Kidney (tissue), 14 donors: Measurements from ENCODE around the gene ZNF831. TPM values are rescaled to one million over a fixed set of nuclear protein-coding genes. Genes with fewer than 3 reads are reported as not detected.

Experiments
- DNase-seq, 5 donors: peaks; one replicate each; pipeline ENCODE4 v3.0.0-alpha.2; 2013 to 2020
- FAIRE-seq: peaks from 2 replicates; lab custom pipeline; 2012; peaks lifted over from hg19 to GRCh38; lab: Jason Lieb, UNC
- H3K27ac ChIP-seq, 2 donors: one replicate each; pipeline ENCODE4 v1.7.0; 2013; ENCODE audit warnings: low read depth in 2 of 2, low read length in 2 of 2, inconsistent platforms in 1 of 2
- H3K27me3 ChIP-seq: one replicate; pipeline ENCODE4 v1.7.1; 2013; ENCODE audit warnings: low read length, inconsistent platforms; ENCODE audit not compliant: control insufficient read depth, insufficient read depth
- H3K36me3 ChIP-seq, 3 donors: one replicate each; pipeline versions ENCODE4 v1.7.0 to v1.7.1; 2013; ENCODE audit warnings: low read length in 3 of 3, control low read depth in 1 of 3, inconsistent platforms in 1 of 3; ENCODE audit not compliant: insufficient read depth in 3 of 3, control insufficient read depth in 2 of 3
- H3K4me1 ChIP-seq, 3 donors: one replicate each; pipeline versions ENCODE4 v1.7.0 to v1.7.1; 2013; ENCODE audit warnings: low read length in 3 of 3, inconsistent platforms in 1 of 3, low read depth in 1 of 3; ENCODE audit not compliant: control insufficient read depth in 2 of 3, insufficient read depth in 2 of 3
- H3K4me3 ChIP-seq, 3 donors: one replicate each; pipeline versions ENCODE4 v1.7.0 to v1.8.1; 2013; ENCODE audit warnings: low read length in 3 of 3, control low read depth in 1 of 3, inconsistent platforms in 1 of 3
- H3K9ac ChIP-seq, 3 donors: one replicate each; pipeline versions ENCODE4 v1.7.0 to v1.7.1; 2013; ENCODE audit warnings: low read length in 3 of 3, control low read depth in 1 of 3, inconsistent platforms in 1 of 3
- H3K9me3 ChIP-seq, 3 donors: one replicate each; pipeline versions ENCODE4 v1.7.0 to v1.7.1; 2013; ENCODE audit warnings: low read length in 3 of 3, control low read depth in 1 of 3, inconsistent platforms in 1 of 3; ENCODE audit not compliant: control insufficient read depth in 2 of 3, insufficient read depth in 1 of 3
- CTCF ChIP-seq: IDR thresholded peaks from 3 replicates; pipeline ENCODE4 v1.5.1; 2012; ENCODE audit warnings: mild to moderate bottlenecking, moderate library complexity, borderline replicate concordance; ENCODE audit not compliant: insufficient read depth; ENCODE audit errors: extremely low read depth
- intact Hi-C: fragments of 100-400 bp; cut with DNase I; formaldehyde crosslinking; loops from one replicate; pipeline ENCODE4 v1.11.1; 2022
- polyA plus RNA-seq: library from polyadenylated mRNA; stranded (reverse); fragments of 350-450 nt; fragmentation: Illumina TruSeq; extraction: RNeasy Lipid Tissue Mini Kit (QIAGEN cat#74804); gene quantifications from one replicate; pipeline ENCODE4 v1.2.3, GENCODE V29; 2014; ENCODE audit warnings: low read depth, low replicate concordance; ENCODE audit not compliant: insufficient read depth
- total RNA-seq: library from RNA; stranded (reverse); fragmentation: NEBNext Ultra II Directional; extraction: Animal tissue kit (Norgen Biotek cat#: 25700); gene quantifications from one replicate; pipeline ENCODE4 v1.2.1, GENCODE V29; 2021
- donor health status: control.
- donor health status: control.
- donor health status: control.
- donor health status: control.
- donor health status: control.
- donor health status: DM: yes; HTN: yes; CAD: no.
- donor health status: Normal renal cell carcinoma (clear cell type).

ZNF831 gene
- total and polyA plus RNA-seq, 2 donors from 2014 or later = 0.04 to 1.9 TPM

GRCh38 chr20:59207742-59208357 is 44.2 kb downstream of the ZNF831 start:
- intact Hi-C loops = no loop called here
- H3K27me3 ChIP-seq = no peaks in the 10 kb centered on the region
- no peaks in the 10 kb centered on the region for H3K36me3 ChIP-seq
- H3K4me1 ChIP-seq = no peaks in the 10 kb centered on the region
- no peak overlapping the region for H3K27ac ChIP-seq
- no peak for FAIRE-seq
- no peak overlapping the region for H3K4me3 ChIP-seq
- H3K9me3 ChIP-seq = no peaks in the 10 kb centered on the region
- peak in 2 of 5 donors; percentile 44 to 58 for DNase-seq
- no peak for TF ChIP-seq CTCF
- no peak overlapping the region for H3K9ac ChIP-seq

GRCh38 chr20:59210186-59210585 is 46.6 kb downstream of the ZNF831 start:
- no peak for DNase-seq
- H3K27me3 ChIP-seq = no peaks in the 10 kb centered on the region
- H3K9ac ChIP-seq = no peak overlapping the region
- no peak for FAIRE-seq
- no peaks in the 10 kb centered on the region for H3K36me3 ChIP-seq
- H3K4me3 ChIP-seq = no peak overlapping the region
- H3K9me3 ChIP-seq = no peaks in the 10 kb centered on the region
- intact Hi-C loops = no loop called here
- no peaks in the 10 kb centered on the region for H3K4me1 ChIP-seq
- no peak for TF ChIP-seq CTCF
- H3K27ac ChIP-seq = no peak overlapping the region

GRCh38 chr20:59211208-59211765 is 47.7 kb downstream of the ZNF831 start:
- Histone ChIP-seq H3K9me3 (no peaks in the 10 kb centered on the region), H3K36me3 (no peaks in the 10 kb centered on the region), H3K27me3 (no peaks in the 10 kb centered on the region), H3K4me3 (no peak overlapping the region), H3K4me1 (no peaks in the 10 kb centered on the region), H3K9ac (no peak overlapping the region), H3K27ac (no peak overlapping the region)
- no peak for TF ChIP-seq CTCF
- no peak for DNase-seq
- intact Hi-C loops = no loop called here
- FAIRE-seq = no peak

- FAIRE-seq = no peak
- Histone ChIP-seq H3K9me3 (no peaks in the 10 kb centered on the region), H3K4me3 (no peak overlapping the region)
Observed at GRCh38 chr20:59214073-59214472, 50.5 kb downstream of the ZNF831 start.

More at GRCh38 chr20:59214073-59214472, 50.5 kb downstream of the ZNF831 start:
- Histone ChIP-seq H3K27me3 (no peaks in the 10 kb centered on the region), H3K4me1 (no peaks in the 10 kb centered on the region), H3K36me3 (no peaks in the 10 kb centered on the region), H3K27ac (no peak overlapping the region), H3K9ac (no peak overlapping the region)
- DNase-seq = no peak
- intact Hi-C loops = no loop called here
- TF ChIP-seq CTCF = no peak
